Psoas muscle (tissue), 8 donors: ENCODE data around the gene CCDC141. TPM values are rescaled to one million over a fixed set of nuclear protein-coding genes. Genes with fewer than 3 reads are reported as not detected.
A peak's percentile ranks its signal among the peaks of the same experiment; 100 is the strongest.

Experiments
- ATAC-seq, 4 donors: fragments of 200-7000 bp; cut with Tn5 transposase; one replicate each; pipeline ENCODE4 v1.9.1; 2020; ENCODE audit warnings: moderate library complexity in 3 of 4, mild to moderate bottlenecking in 2 of 4
- DNase-seq, 2 donors: peaks; one replicate each; pipeline ENCODE4 v3.0.0-alpha.2; 2020
- H3K27ac ChIP-seq: fragments of 200-600 bp; one replicate; pipeline ENCODE4 v1.8.0; 2022
- H3K27me3 ChIP-seq, 3 donors: fragments of 200-600 bp in 1 of 3; one replicate each; pipeline versions ENCODE4 v1.6.1 to v1.8.0; 2013 to 2022; ENCODE audit warnings: low read length in 2 of 3, mild to moderate bottlenecking in 2 of 3, moderate library complexity in 1 of 3; ENCODE audit not compliant: insufficient read depth in 3 of 3
- H3K36me3 ChIP-seq, 2 donors: fragments of 200-600 bp in 1 of 2; one replicate each; pipeline versions ENCODE4 v1.6.1 to v1.8.0; 2013 to 2022; ENCODE audit warnings: low read depth in 1 of 2, mild to moderate bottlenecking in 1 of 2, moderate library complexity in 1 of 2; ENCODE audit not compliant: insufficient read depth in 1 of 2
- H3K4me1 ChIP-seq: fragments of 200-600 bp; one replicate; pipeline ENCODE4 v1.8.0; 2022
- H3K4me3 ChIP-seq: fragments of 200-600 bp; one replicate; pipeline ENCODE4 v1.8.0; 2022; ENCODE audit warnings: mild to moderate bottlenecking
- H3K9me3 ChIP-seq: fragments of 200-600 bp; one replicate; pipeline ENCODE4 v1.8.0; 2022
- WGBS, 3 donors: extraction: QIAGEN DNeasy Blood & Tissue Kit; methylation state at CpG; one replicate each; pipeline versions ENCODE4 v1.1.6 to v1.1.7; 2013; 5-methylcytosine and 5-hydroxymethylcytosine counted together
- intact Hi-C, 2 donors: fragments of 100-400 bp; cut with DNase I; formaldehyde crosslinking; loops; one replicate each; pipeline versions ENCODE4 v1.11.0 to v1.14.2; 2022
- polyA plus RNA-seq, 3 donors: library from polyadenylated mRNA; stranded (reverse); fragments of 200-250 nt; gene quantifications; one replicate each; pipeline ENCODE4 v1.2.3, GENCODE V29; 2013
- total RNA-seq, 4 donors: library from RNA; stranded (reverse); fragmentation: NEBNext Ultra II Directional in 2 of 4; extraction: Animal tissue kit (Norgen Biotek cat#: 25700) in 2 of 4; gene quantifications; one replicate each; pipeline versions ENCODE4 v1.2.1 to v1.2.4, GENCODE V29; 2021 to 2023
- TF ChIP-seq, protein P1 (sequence below): fragments of 200-600 bp; IDR thresholded peaks from one replicate; pipeline ENCODE4 v1.8.0; 2022; ENCODE audit warnings: antibody characterized with exemption
- donor health status: healthy with polysubstance abuse.
- donor health status: DM: no; HTN: no; CAD: no; lungs with moderate emphysema.
- donor health status: Bipolar disorder and iron deficiency.
- donor health status: healthy.
- donor health status: DM: yes; HTN: yes; CAD: no.
- donor health status: DM: no; HTN: no; CAD: no.
- donor health status: DM: no; HTN: no; CAD: no.
- donor health status: DM: yes; HTN: yes; CAD: no.

CCDC141 gene
- total and polyA plus RNA-seq, 7 donors: 0.82 to 14.9 (median 5.9) TPM

DNA sequence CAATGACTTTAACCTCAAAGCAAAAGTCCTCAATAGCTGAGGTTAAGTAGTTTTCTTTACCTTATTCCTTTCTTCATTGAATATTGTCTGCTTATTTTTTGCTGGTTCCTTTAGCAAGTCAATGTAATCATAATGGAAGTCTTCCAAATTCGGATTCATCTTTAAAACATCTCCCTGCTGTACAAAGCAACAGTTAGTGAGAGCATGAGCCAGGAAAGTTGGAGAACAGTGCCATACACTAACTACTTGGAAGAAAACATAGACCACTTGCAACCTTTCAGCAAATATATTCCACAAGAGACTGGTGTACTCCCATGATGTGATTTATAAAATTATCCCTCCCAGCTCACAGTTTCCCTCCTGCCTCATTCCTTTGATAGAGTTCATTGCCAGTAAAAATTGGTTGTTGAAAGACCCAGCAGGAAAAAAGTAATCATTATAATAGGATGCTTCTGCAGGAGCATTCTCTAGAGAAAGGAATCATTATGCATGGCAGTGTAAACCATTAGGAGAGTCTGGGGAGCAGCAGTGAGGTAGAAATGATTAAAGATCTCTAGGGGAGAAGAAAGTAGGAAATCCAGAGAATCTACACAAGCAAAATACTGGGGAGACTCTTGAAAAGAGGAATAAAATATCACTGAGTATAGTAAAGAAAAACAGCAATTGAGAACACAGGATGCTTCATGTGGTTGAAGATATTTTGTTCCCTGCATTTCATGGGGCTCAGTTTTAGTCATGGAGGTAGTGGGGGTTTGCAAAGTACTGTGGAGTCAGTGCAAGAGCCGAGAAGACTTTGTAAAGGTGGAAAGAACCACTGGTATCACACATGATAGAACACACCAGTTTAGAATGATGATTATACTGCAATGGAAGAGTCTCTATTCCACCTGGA lies 204.1 kb downstream of the CCDC141 start:
- intact Hi-C loops: no loop called here
- peak overlapping the region; percentile 81 for H3K27ac ChIP-seq
- WGBS, 3 donors: 34 to 47% (median 39%) methylated on average over 2 of the region's 2 CpGs
- no peaks in the 10 kb centered on the region for H3K9me3 ChIP-seq
- ATAC-seq (peak in 3 of 4 donors; percentile 41 to 77 (median 75)), DNase-seq (no peak)
- no peaks in the 10 kb centered on the region for H3K27me3 ChIP-seq
- TF ChIP-seq, protein P1, sequence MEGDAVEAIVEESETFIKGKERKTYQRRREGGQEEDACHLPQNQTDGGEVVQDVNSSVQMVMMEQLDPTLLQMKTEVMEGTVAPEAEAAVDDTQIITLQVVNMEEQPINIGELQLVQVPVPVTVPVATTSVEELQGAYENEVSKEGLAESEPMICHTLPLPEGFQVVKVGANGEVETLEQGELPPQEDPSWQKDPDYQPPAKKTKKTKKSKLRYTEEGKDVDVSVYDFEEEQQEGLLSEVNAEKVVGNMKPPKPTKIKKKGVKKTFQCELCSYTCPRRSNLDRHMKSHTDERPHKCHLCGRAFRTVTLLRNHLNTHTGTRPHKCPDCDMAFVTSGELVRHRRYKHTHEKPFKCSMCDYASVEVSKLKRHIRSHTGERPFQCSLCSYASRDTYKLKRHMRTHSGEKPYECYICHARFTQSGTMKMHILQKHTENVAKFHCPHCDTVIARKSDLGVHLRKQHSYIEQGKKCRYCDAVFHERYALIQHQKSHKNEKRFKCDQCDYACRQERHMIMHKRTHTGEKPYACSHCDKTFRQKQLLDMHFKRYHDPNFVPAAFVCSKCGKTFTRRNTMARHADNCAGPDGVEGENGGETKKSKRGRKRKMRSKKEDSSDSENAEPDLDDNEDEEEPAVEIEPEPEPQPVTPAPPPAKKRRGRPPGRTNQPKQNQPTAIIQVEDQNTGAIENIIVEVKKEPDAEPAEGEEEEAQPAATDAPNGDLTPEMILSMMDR: no peak
- peak overlapping the region; percentile 30 for H3K4me3 ChIP-seq
- peaks cover 0 to 7% of the 10 kb centered on the region in 2 donors for H3K36me3 ChIP-seq
- peaks cover 35% of the 10 kb centered on the region for H3K4me1 ChIP-seq

DNA sequence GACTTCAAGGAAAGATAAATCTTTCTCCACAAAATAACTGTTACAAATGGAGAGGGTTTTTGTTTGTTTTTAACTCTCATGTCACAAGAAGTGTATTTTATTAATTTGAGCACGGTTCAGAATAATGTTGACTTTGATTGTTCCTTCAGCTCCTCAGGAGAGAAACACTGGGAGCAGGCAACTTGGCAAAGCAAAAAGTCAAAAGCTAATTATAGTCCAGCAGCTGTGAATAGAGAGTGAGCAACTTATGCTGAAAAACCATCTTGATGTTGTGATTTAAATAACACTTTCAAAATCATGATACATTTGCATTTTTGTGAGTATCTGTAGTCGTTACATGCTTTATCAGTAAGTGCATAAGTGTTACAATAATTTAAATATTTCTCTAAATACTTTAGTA lies 205.2 kb downstream of the CCDC141 start:
- intact Hi-C loops: no loop called here
- no peaks in the 10 kb centered on the region for H3K9me3 ChIP-seq
- TF ChIP-seq, protein P1: no peak
- no peak for DNase-seq
- no peaks in the 10 kb centered on the region for H3K27me3 ChIP-seq
- peaks cover 35% of the 10 kb centered on the region for H3K4me1 ChIP-seq
- H3K27ac ChIP-seq: peak overlapping the region; percentile 81
- peak overlapping the region; percentile 30 for H3K4me3 ChIP-seq
- 17 to 36% (median 18%) methylated on average over 2 of the region's 2 CpGs for WGBS, 3 donors
- ATAC-seq: peak; percentile 61 to 89 (median 78)
- H3K36me3 ChIP-seq: peaks cover 0 to 7% of the 10 kb centered on the region in 2 donors

DNA sequence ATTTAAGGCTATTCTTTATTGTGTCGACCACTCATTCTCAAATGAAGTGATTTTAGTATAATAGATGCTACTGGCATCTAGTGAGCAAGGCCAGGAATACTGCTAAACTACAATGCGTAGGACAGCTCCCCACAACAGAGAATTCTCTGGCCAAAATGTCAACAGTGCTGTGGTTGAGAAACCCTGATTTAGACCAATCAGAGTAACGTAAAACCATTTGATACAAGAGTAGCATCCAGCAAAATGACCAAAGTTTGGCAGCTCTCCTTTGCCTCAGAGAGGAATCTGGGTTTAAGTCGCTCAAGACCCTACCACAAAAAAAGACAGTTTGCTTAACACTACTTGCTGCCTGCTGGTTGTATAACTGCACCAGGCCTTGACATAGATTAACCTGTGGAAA lies 205.7 kb downstream of the CCDC141 start:
- ATAC-seq: peak; percentile 65 to 78 (median 68)
- no peaks in the 10 kb centered on the region for H3K9me3 ChIP-seq
- H3K27ac ChIP-seq: peak overlapping the region; percentile 81
- WGBS, 3 donors: 38 to 49% (median 38%) methylated on average over 4 of the region's 4 CpGs
- H3K4me1 ChIP-seq: peaks cover 35% of the 10 kb centered on the region
- intact Hi-C loops: no loop called here
- TF ChIP-seq, protein P1: no peak
- H3K4me3 ChIP-seq: peak overlapping the region; percentile 30
- no peak for DNase-seq
- no peaks in the 10 kb centered on the region for H3K27me3 ChIP-seq
- peaks cover 0 to 7% of the 10 kb centered on the region in 2 donors for H3K36me3 ChIP-seq

DNA sequence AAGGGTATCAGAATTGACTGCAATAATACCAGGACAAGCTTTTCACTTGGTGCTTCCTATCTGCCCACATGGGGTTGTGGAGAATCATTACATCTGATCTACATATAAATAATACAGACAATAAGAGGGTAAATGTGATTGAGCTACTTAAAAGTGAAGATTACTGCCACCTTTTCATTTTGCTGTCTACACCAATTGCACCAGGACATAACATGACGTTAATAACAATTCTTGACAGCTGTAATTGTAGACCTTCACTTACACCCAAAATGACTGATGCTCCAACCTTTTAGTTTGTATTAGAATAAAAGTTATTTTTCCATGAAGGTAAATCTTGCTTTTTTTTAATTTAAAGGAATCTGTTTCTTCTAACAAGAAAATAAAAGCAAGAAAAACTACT lies 206.2 kb downstream of the CCDC141 start:
- peak overlapping the region; percentile 81 for H3K27ac ChIP-seq
- intact Hi-C loops: no loop called here
- peaks cover 35% of the 10 kb centered on the region for H3K4me1 ChIP-seq
- no peaks in the 10 kb centered on the region for H3K27me3 ChIP-seq
- TF ChIP-seq, protein P1: no peak
- no peak for ATAC-seq
- no peak for DNase-seq
- no peaks in the 10 kb centered on the region for H3K9me3 ChIP-seq
- peak overlapping the region; percentile 30 for H3K4me3 ChIP-seq
- H3K36me3 ChIP-seq: peaks cover 0 to 7% of the 10 kb centered on the region in 2 donors
- 29 to 44% (median 29%) methylated on average over 1 of the region's 1 CpG for WGBS, 3 donors
